DMS114 treated with DMSO at 0.1 percent for 48 hours (cell line): ENCODE results near the gene PRODH2.
"Not testable (repeated sequence)": the region's sequence is repeated elsewhere in the genome, so short reads cannot be mapped to it uniquely, and the experiment has no call there.

ENCODE experiments used
- DNase-seq: peaks from one replicate; lab custom pipeline; 2025; ENCODE audit not compliant: unreplicated experiment; lab: John Stamatoyannopoulos, UW

PRODH2 gene

GRCh38 chr19:35781650-35782049, 31.0 kb downstream of the PRODH2 start:
- no peak for DNase-seq

GRCh38 chr19:35780717-35781116, 31.9 kb downstream of the PRODH2 start:
- no peak for DNase-seq

- no peak for DNase-seq
These were observed 32.6 kb downstream of the PRODH2 start for GRCh38 chr19:35780058-35780457.

- no peak for DNase-seq
These were observed 33.6 kb downstream of the PRODH2 start for GRCh38 chr19:35779033-35779432.

GRCh38 chr19:35777961-35778360, 34.7 kb downstream of the PRODH2 start:
- no peak for DNase-seq

GRCh38 chr19:35777086-35777841, 35.4 kb downstream of the PRODH2 start:
- DNase-seq, result no peak

- DNase-seq, result no peak
These were observed 36.4 kb downstream of the PRODH2 start for GRCh38 chr19:35776102-35776788.

GRCh38 chr19:35775298-35776101, 37.1 kb downstream of the PRODH2 start, which contains the start of gene ARHGAP33:
Gene ARHGAP33, plus strand, starts transcription at chr19:35775564. Its CDS starts 95 bp downstream, at chr19:35775659.
- DNase-seq, result peak; percentile 96

- DNase-seq, result no peak
These were observed 37.7 kb downstream of the PRODH2 start for GRCh38 chr19:35775046-35775297.

GRCh38 chr19:35774274-35775045, 38.2 kb downstream of the PRODH2 start:
- DNase-seq, result no peak

GRCh38 chr19:35773020-35773806, 39.4 kb downstream of the PRODH2 start:
- no peak for DNase-seq

GRCh38 chr19:35772362-35772761, 40.3 kb downstream of the PRODH2 start:
- DNase-seq, result not testable (repeated sequence)

GRCh38 chr19:35768082-35768421, 44.6 kb downstream of the PRODH2 start:
- DNase-seq, result no peak

GRCh38 chr19:35767288-35768081, 45.2 kb downstream of the PRODH2 start:
- no peak for DNase-seq

GRCh38 chr19:35766571-35767104, 46.0 kb downstream of the PRODH2 start:
- no peak for DNase-seq

- no peak for DNase-seq
These were observed 48.0 kb downstream of the PRODH2 start for GRCh38 chr19:35764432-35765315.

GRCh38 chr19:35760711-35761349, 51.8 kb downstream of the PRODH2 start:
- DNase-seq, result no peak

- no peak for DNase-seq
These were observed 52.9 kb downstream of the PRODH2 start for GRCh38 chr19:35759697-35760096.
